ENCODE data around the gene GASK1B. TPM values are rescaled to one million over a fixed set of nuclear protein-coding genes. Genes with fewer than 3 reads are reported as not detected.

Gene GASK1B
- total RNA-seq, 4 donors from 2014 or later = 44.1 to 72.0 (median 61.0) TPM

GRCh38 chr4:158211222-158211621 lies 38.4 kb upstream of the GASK1B start:
- H3K4me3 ChIP-seq = peak overlapping the region in 2 of 4 donors; percentile 44 to 48
- peak overlapping the region; percentile 82 to 98 (median 90) for H3K27ac ChIP-seq

DNA sequence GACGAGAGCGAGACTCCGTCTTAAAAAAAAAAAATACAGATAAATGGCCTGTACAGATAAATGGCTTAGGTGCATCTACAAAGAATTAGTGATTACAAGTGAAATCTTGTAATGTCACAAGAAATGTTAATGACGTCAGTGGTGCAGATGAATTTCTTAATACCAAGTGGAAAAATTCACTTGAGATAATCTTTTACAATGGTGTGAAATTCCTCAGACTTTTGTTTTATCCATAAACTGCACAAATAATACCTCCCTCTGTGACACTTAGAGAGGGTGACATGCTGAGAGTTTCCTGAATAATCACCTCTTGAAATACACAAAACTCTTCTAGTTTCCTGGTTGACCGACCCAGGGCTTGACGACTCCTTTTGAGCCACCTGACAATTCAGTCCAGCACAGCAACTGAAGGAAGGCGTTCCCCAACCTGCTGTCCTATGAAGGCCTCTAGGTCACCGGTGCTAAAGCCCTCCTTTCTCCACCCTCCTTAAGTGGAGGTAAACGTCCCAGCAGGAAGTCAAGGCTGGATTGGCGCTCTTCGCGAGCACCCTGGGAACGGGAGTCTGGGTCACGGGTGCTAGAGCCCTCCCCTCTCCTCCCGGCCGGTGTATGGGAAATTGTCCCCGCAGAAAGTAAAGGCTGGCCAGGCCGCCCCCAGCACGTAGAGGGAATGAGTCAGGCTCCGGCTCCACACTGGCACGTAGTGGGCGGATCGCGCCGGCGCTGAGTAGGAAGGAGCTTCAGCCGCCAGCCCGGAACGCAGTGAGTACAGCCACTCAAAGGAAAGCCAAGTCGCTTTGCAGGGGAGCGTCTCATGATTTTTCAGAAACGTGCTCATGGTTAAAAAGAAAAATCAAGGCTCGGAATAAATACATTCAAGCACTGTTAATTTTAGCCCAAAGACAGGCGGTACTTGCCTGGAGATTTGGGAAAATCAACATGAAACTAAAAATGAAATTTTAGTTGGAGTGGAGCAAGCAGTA lies 37.3 kb upstream of the GASK1B start, which contains the start of gene TMEM144:
Gene TMEM144, plus strand, starts transcription at position 662 of the 983 bp plus-strand sequence. CDS start 2,182 bp downstream, outside the sequence.
- Histone ChIP-seq H3K9me3 (no peaks in the 10 kb centered on the region), H3K36me3 (peaks cover 0 to 5% (median 0%) of the 10 kb centered on the region in 3 donors), H3K4me1 (peaks cover 0 to 21% (median 2%) of the 10 kb centered on the region in 4 donors), H3K27me3 (no peaks in the 10 kb centered on the region), H3K4me3 (peak within 1 kb of the TSS; percentile 26 to 48 (median 35)), H3K27ac (peak within 1 kb of the TSS; percentile 82 to 98 (median 90))
- 9 to 13% methylated on average over 31 to 34 of the region's 34 CpGs for WGBS, 2 donors
- DNase-seq (ENCODE audit: low spot score in 2 of 2) = peak; percentile 82
- TF ChIP-seq, protein P1, sequence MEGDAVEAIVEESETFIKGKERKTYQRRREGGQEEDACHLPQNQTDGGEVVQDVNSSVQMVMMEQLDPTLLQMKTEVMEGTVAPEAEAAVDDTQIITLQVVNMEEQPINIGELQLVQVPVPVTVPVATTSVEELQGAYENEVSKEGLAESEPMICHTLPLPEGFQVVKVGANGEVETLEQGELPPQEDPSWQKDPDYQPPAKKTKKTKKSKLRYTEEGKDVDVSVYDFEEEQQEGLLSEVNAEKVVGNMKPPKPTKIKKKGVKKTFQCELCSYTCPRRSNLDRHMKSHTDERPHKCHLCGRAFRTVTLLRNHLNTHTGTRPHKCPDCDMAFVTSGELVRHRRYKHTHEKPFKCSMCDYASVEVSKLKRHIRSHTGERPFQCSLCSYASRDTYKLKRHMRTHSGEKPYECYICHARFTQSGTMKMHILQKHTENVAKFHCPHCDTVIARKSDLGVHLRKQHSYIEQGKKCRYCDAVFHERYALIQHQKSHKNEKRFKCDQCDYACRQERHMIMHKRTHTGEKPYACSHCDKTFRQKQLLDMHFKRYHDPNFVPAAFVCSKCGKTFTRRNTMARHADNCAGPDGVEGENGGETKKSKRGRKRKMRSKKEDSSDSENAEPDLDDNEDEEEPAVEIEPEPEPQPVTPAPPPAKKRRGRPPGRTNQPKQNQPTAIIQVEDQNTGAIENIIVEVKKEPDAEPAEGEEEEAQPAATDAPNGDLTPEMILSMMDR (IDR thresholded peaks at IDR 0.05) = peak in 2 of 5 experiments; percentile 14 to 27
- TF ChIP-seq EP300 (IDR thresholded peaks at IDR 0.05) (peak; percentile 46 to 90), POLR2A (IDR thresholded peaks at IDR 0.05) (peak; percentile 34 to 51)

More at GRCh38 chr4:158211222-158211621, 38.4 kb upstream of the GASK1B start:
- Histone ChIP-seq H3K36me3 (no peaks in the 10 kb centered on the region), H3K9me3 (no peaks in the 10 kb centered on the region), H3K4me1 (peaks cover 0 to 21% (median 2%) of the 10 kb centered on the region in 4 donors), H3K27me3 (no peaks in the 10 kb centered on the region)
- no peak for DNase-seq (ENCODE audit: low spot score in 2 of 2)
- WGBS, 2 donors = 37 to 38% methylated on average over 3 of the region's 3 CpGs
- TF ChIP-seq EP300 (IDR thresholded peaks at IDR 0.05) (no peak), POLR2A (IDR thresholded peaks at IDR 0.05) (no peak)
- TF ChIP-seq, protein P1 (IDR thresholded peaks at IDR 0.05) = no peak

DNA sequence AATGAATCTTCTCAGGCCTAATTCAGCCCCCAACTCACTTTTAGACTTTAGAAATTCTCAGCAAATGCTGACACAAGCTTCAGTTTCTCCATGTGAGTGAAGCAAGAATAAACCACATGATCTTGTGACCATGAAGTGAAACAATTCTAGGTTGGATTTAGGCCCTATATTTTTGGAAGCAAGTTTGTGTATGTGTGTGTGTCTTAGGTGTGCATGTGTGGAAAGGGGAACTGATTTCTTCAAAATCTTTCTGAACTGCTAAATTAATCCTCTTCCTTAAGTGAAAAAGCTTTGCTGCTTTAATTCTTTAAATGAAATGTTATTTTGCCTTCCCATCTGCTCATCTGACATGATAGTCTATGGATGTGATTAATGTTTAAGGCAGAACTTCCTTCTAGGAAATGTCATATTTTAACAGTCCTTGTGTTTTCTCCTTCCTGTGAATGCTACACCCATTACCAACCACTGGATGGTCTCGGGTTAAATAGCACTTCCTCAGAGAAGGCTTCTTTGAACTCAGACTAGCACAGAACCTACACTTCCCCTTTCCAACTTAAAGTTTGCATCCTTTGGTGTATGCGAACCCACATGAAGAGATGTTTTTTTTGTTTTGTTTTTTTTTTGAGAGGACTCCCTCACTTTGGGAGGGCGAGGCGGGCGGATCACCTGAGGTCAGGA lies 36.3 kb upstream of the GASK1B start:
- TF ChIP-seq POLR2A (IDR thresholded peaks at IDR 0.05) = no peak
- peak in 1 of 2 donors; percentile 50 for TF ChIP-seq EP300 (IDR thresholded peaks at IDR 0.05)
- TF ChIP-seq, protein P1 (IDR thresholded peaks at IDR 0.05) = peak in 1 of 5 experiments; percentile 10

GRCh38 chr4:158203929-158204328 lies 31.1 kb upstream of the GASK1B start:
- WGBS, 2 donors = 98 to 100% methylated on average over 3 of the region's 3 CpGs
- Histone ChIP-seq H3K27me3 (no peaks in the 10 kb centered on the region), H3K9me3 (no peaks in the 10 kb centered on the region), H3K4me1 (no peaks in the 10 kb centered on the region), H3K27ac (no peak overlapping the region), H3K36me3 (peaks cover 0 to 17% (median 0%) of the 10 kb centered on the region in 3 donors), H3K4me3 (no peak overlapping the region)
- TF ChIP-seq, protein P1 (IDR thresholded peaks at IDR 0.05) = no peak
- no peak for TF ChIP-seq POLR2A (IDR thresholded peaks at IDR 0.05)
- no peak for TF ChIP-seq EP300 (IDR thresholded peaks at IDR 0.05)
- no peak for DNase-seq (ENCODE audit: low spot score in 2 of 2)

More for the DNA sequence above, 36.3 kb upstream of the GASK1B start:
- H3K36me3 ChIP-seq = peaks cover 0 to 5% (median 0%) of the 10 kb centered on the region in 3 donors
- H3K9me3 ChIP-seq = no peaks in the 10 kb centered on the region
- 77 to 82% methylated on average over 5 of the region's 5 CpGs for WGBS, 2 donors
- H3K27ac ChIP-seq = peak overlapping the region; percentile 82 to 98 (median 90)
- H3K4me3 ChIP-seq = no peak overlapping the region
- H3K4me1 ChIP-seq = peaks cover 0 to 21% (median 2%) of the 10 kb centered on the region in 4 donors
- DNase-seq (ENCODE audit: low spot score in 2 of 2) = no peak
- no peaks in the 10 kb centered on the region for H3K27me3 ChIP-seq
